Measurements from ENCODE around the gene CPM. TPM values are rescaled to one million over a fixed set of nuclear protein-coding genes. Genes with fewer than 3 reads are reported as not detected.

Gene CPM
- total RNA-seq, 6 experiments from 2014 or later: 1.4 to 3.0 (median 2.3) TPM

DNA sequence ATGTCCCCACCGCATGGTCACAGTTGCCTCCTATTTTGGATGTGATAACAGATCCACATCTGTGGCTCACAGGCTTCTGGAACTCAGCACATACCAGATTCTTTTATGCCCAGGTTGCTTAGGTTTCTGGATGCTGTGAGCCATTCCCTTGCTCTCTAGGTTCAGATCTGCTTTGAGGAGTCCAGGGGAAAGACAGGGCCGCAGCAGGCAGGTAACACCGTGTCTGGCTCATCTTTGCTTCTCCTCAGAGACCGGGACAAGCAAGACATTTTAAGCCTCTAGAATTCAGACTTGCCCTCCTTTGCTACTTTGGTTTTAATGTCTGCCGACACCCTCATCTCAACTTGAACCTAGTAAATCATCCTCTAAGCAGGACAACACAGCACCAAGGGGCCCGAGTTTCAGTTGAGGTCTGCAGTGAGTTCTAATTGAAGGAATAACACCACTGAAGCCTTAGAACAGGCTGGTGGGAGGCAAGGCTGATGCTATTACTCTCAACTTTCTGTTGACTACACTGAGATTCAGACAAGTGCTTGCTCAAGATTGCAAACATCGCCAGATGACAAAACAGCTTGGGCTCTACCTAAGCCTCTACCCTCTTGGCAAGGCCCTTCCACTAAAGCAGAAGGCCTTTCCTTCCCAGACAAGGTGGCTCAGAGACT is 69.7 kb downstream of the CPM start:
- DNase-seq: no peak
- peaks cover under 1% of the 10 kb centered on the region; the same call in 1 of the 2 replicates for H3K27me3 Mint-ChIP-seq (ENCODE audit: insufficient read depth)
- H3K4me3 Mint-ChIP-seq: peak overlapping the region; percentile 30; the same call in 1 of the 2 replicates
- no peaks in the 10 kb centered on the region for H3K9me3 Mint-ChIP-seq
- peaks cover 29% of the 10 kb centered on the region for H3K4me1 Mint-ChIP-seq (ENCODE audit: low read depth)
- no peaks in the 10 kb centered on the region for H3K36me3 Mint-ChIP-seq (ENCODE audit: low read depth)
- no peak overlapping the region for H3K27ac Mint-ChIP-seq
- TF ChIP-seq, protein P1, sequence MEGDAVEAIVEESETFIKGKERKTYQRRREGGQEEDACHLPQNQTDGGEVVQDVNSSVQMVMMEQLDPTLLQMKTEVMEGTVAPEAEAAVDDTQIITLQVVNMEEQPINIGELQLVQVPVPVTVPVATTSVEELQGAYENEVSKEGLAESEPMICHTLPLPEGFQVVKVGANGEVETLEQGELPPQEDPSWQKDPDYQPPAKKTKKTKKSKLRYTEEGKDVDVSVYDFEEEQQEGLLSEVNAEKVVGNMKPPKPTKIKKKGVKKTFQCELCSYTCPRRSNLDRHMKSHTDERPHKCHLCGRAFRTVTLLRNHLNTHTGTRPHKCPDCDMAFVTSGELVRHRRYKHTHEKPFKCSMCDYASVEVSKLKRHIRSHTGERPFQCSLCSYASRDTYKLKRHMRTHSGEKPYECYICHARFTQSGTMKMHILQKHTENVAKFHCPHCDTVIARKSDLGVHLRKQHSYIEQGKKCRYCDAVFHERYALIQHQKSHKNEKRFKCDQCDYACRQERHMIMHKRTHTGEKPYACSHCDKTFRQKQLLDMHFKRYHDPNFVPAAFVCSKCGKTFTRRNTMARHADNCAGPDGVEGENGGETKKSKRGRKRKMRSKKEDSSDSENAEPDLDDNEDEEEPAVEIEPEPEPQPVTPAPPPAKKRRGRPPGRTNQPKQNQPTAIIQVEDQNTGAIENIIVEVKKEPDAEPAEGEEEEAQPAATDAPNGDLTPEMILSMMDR (IDR thresholded peaks at IDR 0.05): no peak

DNA sequence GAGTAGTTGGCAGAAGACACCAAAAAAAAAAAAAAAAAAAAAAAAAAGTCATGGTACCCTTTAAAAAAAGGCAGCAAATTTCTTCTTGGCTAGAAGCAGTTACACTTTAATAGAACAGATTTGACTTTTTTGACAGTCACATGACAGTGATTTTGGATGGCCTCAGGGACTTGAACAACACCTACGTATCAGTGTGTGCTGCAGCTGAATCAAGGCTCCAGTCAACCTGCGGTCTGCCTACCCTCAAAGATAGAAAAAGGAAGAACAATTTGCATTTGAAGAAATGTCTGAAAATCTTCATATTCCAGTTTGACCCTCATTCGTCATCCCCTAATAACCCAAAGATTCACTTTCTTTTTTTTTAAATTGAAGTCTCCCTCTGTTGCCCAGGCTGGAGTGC is 71.1 kb downstream of the CPM start:
- no peaks in the 10 kb centered on the region for H3K9me3 Mint-ChIP-seq
- H3K27me3 Mint-ChIP-seq (ENCODE audit: insufficient read depth): peaks cover 4% of the 10 kb centered on the region; the same call in 1 of the 2 replicates
- no peak overlapping the region for H3K27ac Mint-ChIP-seq
- no peaks in the 10 kb centered on the region for H3K36me3 Mint-ChIP-seq (ENCODE audit: low read depth)
- DNase-seq: no peak
- H3K4me1 Mint-ChIP-seq (ENCODE audit: low read depth): peaks cover 25% of the 10 kb centered on the region
- TF ChIP-seq, protein P1 (IDR thresholded peaks at IDR 0.05): no peak
- no peak overlapping the region for H3K4me3 Mint-ChIP-seq

DNA sequence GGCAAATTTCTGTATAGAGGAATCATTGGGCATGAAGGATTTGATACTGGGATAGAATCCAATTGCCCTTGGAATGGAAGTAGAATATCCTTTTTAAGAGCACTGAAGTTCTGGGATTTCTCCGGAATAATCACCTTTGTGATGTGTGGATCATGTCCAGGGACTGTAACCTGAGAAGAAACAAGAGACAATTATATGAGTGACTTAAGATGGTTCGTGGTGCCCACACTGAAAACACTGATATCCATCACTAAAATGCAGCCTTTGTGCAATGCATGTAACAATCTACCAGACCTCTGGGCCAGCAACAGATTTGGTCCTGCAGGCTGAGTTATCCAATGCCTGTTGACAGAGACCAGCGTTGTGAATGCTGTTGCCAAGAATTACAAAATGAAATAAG is 76.5 kb downstream of the CPM start:
- H3K9me3 Mint-ChIP-seq: no peaks in the 10 kb centered on the region
- H3K36me3 Mint-ChIP-seq (ENCODE audit: low read depth): no peaks in the 10 kb centered on the region
- H3K27me3 Mint-ChIP-seq (ENCODE audit: insufficient read depth): peaks cover 22% of the 10 kb centered on the region
- H3K27ac Mint-ChIP-seq: no peak overlapping the region
- no peak overlapping the region for H3K4me3 Mint-ChIP-seq
- no peak for DNase-seq
- H3K4me1 Mint-ChIP-seq (ENCODE audit: low read depth): no peaks in the 10 kb centered on the region
- TF ChIP-seq, protein P1 (IDR thresholded peaks at IDR 0.05): no peak

DNA sequence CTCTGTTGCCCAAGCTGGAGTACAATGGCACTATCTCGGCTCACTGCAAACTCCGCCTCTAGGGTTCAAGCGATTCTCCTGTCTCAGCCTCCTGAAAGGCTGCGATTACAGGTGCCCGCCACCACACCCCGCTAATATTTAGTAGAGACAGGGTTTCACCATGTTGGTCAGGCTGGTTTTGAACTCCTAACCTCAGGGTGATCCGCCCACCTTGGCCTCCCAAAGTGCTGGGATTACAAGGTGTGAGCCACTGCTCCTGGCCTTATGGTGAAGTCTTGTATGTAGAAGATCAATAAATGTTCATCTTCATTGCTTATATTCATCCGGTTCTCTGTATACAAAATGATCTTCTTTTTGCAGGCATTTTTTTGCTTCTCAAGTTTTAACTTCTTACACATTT is 77.2 kb downstream of the CPM start:
- DNase-seq: no peak
- H3K4me1 Mint-ChIP-seq (ENCODE audit: low read depth): no peaks in the 10 kb centered on the region
- H3K36me3 Mint-ChIP-seq (ENCODE audit: low read depth): no peaks in the 10 kb centered on the region
- no peak overlapping the region for H3K4me3 Mint-ChIP-seq
- H3K9me3 Mint-ChIP-seq: no peaks in the 10 kb centered on the region
- TF ChIP-seq, protein P1 (IDR thresholded peaks at IDR 0.05): no peak
- peaks cover 22% of the 10 kb centered on the region for H3K27me3 Mint-ChIP-seq (ENCODE audit: insufficient read depth)
- H3K27ac Mint-ChIP-seq: no peak overlapping the region

DNA sequence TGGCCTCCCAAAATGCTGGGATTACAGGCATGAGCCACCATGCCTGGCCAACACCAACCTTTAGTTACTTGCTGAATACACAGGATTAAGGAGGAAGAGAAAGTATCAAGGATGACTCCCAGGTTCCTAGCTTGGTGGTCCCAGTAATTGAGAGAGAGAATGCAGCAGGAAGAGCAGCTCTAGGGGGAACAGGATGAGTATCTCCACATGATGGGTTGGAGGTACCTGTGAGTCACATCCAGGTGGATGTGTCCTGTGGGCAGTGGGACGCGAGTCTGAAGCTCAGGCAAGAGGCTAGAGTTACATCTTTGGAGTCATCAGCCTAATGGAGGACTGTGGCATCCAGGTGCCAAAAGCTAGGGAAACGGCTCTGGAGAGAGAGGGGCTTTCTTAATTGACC is 77.9 kb downstream of the CPM start:
- H3K9me3 Mint-ChIP-seq: no peaks in the 10 kb centered on the region
- TF ChIP-seq, protein P1 (IDR thresholded peaks at IDR 0.05): no peak
- no peak for DNase-seq
- no peaks in the 10 kb centered on the region for H3K36me3 Mint-ChIP-seq (ENCODE audit: low read depth)
- H3K4me1 Mint-ChIP-seq (ENCODE audit: low read depth): no peaks in the 10 kb centered on the region
- H3K27ac Mint-ChIP-seq: no peak overlapping the region
- H3K4me3 Mint-ChIP-seq: no peak overlapping the region
- peaks cover 23% of the 10 kb centered on the region for H3K27me3 Mint-ChIP-seq (ENCODE audit: insufficient read depth)
